Skeletal muscle cell (primary cell): ENCODE data around the gene FIS1.
A peak's percentile ranks its signal among the peaks of the same experiment; 100 is the strongest.
"Not testable (repeated sequence)": the region's sequence is repeated elsewhere in the genome, so short reads cannot be mapped to it uniquely, and the experiment has no call there.

Experiments used
- DNase-seq: peaks from one replicate; pipeline ENCODE4 v3.0.0-alpha.2; 2010; ENCODE audit warnings: low read depth
- H3K4me3 ChIP-seq: 2 replicates; pipeline ENCODE4 v1.5.1; 2011; ENCODE audit warnings: low read depth, mild to moderate bottlenecking, control low read depth, low read length, moderate library complexity

Gene FIS1

DNA sequence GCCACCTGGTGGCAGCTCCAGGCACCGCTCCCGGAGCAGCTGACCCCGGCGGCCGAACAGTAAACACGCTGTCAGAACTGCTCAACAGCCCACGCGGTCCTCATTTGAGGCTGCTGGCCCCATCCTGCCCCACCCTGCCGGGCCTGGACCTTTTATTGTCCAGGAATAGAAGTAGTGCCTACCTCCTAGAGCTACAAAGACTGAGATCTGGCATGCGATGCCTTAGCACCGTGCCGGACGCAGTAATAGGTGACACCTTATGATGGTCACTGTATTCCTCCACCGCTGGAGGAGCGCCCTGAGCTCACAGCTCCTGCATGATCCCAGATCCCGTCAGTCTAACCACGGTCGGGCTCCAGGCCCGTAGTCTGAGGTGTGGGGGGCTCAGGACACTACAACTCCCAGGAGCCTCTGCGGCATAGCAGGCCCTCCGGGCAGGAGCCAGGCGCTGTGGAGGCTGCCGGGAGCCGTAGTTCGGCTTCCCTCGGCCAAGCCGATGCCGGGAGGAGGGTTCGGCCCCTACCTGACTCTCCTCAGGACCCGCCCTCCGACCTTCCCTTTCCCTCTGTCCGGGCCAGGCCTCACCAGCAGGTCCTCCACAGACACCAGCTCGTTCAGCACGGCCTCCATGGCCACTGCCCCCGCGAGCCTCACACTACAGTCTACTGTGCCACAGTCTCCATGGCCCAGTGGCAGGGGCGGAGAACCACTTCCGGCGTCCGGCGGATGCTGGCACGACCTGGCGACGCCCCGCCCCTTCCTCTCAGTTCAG, at the start of gene FIS1:
Gene FIS1 (minus strand): TSS at position 707 of the 772 bp plus-strand sequence. CDS start 77 bp downstream, at position 630.
- peak; percentile 62 for DNase-seq
- H3K4me3 ChIP-seq: peak within 1 kb of the TSS; percentile 98

DNA sequence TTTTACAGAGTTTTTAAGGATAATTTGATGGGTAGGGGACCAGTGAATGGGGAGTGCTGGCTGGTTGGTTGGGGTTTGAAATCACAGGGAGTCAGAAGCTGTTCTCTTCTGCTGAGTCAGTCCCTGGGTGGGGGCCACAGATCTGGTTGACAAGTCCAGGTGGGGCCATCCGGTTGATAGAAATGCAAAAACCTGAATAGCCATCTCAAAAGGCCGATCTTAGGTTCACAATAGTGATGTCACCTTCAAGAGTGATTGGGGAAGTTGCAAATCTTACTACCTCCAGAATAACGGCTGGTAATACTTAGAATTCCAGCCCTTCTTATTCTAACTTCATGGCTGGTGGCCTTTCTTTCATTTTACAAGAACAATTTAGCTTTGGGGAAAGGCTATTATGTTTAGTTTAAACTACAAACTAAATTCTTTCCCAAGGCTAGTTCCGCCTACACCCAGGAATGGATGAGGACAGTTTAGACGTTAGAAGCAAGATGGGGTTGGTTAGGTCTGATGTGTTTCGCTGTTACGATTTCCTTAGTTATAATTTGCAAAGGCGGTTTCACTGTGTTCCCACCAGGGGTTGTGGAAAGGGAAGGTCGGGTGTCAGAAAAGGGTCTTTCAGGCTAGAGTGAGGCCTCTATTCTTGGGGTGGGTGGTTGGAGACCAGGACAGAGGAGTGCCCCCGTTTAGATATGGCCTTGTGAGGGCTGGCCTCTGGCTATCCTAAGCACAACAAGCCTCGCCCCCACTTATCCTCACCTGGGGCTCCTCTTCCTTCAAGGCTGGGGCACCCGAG, 49.4 kb upstream of the FIS1 start:
- no peak overlapping the region for H3K4me3 ChIP-seq
- no peak for DNase-seq

DNA sequence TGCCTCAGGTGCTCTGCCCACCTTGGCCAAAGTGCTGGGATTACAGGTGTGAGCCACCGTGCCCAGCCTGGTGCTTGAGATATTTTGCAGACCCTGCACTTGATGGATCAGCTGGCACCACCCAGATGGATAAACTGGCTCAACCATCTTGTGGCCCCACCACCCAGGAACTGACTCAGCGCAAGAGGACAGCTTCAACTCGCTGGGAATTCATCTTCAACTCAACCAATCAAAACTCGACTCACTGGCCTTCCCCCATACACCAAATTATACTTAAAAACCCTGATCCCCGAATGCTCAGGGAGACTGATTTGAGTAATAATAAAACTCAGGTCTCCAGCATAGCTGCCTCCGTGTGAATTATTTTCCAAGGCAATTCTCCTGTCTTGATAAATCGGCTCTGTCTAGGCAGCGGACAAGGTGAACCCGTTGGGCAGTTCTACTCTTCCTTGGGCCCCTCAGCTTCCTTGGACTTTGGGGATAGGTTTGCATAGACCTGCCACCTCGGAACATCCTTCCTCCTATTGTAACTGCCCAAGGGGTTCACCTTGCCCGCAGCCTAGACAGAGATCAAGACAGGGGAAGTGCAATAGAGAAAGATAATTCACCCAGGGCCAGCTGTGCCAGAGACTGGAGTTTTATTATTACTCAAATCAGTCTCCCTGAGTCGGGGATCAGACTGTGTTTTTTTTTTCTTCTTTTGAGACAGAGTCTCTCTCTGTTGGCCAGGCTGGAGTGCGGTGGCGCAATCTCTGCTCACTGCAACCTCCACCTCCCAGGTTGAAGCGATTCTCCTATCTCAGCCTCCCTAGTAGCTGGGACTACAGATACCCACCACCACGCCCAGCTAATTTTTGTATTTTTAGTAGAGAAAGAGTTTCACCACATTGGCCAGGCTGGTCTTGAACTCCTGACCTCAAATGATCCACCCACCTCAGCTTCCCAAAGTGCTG, 48.5 kb upstream of the FIS1 start:
- H3K4me3 ChIP-seq, DNase-seq: not testable (repeated sequence)

DNA sequence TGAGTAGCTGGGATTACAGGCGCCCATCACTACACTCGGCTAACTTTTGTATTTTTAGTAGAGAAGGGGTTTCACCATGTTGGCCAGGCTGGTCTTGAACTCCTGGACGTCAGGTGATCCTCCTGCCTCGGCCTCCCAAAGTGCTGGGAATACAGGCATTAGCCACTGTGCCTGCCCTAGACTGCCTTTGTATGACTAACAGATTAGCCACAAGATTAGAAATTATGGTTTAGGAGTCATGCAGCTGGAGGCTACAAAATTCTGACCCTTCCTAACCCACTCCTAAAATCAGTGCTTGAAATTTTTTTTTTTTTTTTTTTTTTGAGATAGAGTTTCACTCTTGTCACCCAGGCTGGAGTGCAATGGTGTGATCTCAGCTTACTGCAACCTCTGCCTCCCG, 47.7 kb upstream of the FIS1 start:
- not testable (repeated sequence) for H3K4me3 ChIP-seq, DNase-seq

DNA sequence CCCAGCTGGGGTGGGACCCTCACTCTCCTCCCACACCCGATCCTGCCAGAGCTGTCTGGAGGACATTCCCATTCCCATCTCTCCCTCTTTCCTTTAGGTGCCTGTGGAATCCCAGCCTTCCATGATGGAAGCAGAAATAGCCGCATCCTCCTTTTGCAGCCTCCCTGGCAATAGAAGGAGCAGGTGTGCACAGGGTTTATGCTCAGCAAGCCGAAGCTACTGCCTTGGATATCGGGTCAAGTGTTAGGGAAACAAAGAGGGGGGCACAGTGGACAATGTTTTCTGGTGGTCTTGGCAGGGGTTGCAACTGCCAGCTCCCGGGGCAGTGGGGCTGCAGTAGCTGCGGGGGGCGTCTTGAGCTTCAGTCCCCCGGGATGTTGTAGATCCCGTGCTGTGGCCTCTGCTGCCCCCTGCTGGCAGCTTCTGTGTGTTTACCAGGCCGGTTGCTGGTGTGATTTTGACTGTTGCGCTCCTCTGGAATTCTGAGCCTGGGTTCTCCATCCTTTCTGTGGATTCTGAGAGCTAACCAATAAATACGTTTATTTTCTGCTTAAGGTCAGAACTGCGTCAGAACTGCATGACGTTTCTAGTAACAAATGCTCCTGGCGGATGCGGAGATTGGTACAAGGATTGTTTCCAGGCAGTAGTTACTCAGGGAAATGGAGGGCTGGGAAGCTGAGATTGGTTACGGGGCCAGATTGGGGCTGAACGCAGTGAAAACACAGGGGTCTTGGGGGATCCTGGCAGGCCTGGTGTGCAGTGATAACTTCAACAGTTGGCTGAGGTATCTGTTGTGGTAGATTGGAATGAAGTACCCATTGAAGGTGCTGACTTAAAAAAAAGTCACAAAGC, 45.5 kb upstream of the FIS1 start:
- H3K4me3 ChIP-seq, DNase-seq: not testable (repeated sequence)

DNA sequence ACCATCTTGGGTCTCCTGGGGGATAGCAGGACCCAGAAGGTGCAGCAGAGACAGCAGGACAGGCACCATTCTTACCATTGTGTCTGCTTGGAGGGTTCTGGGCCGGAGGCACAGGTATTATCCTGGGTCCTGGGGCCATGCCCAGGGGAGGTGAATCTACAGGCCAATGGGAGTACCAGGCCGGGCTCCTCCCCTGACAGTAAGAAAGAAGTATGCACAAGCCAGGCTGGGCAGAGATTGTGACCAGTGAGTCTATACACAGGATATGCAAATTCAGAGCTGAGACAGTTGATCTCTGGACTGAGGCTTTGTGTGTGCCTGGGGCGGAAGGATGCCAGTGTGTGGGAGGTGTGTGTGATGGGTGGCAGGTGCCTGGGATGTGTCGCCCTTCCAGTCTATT, 44.8 kb upstream of the FIS1 start:
- not testable (repeated sequence) for DNase-seq, H3K4me3 ChIP-seq

DNA sequence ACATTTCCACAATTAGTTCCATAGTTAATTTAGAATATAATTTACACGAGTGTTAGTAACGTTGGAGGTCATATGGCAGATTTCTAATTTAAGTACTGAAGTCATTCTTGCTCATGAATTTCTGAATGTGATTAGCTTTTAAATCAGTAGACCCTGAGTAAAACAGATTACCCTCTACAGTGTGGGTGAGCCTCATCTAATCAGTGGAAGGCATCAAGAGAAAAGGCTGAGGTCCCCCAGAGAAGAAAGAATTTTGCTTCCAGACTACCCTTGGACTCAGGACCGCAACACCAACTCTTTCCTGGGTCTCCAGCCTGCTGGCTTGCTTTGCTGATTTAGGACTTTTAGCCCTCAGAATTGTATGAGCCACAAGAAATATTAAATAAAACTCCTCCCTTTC, 43.6 kb upstream of the FIS1 start:
- H3K4me3 ChIP-seq: no peak overlapping the region
- DNase-seq: no peak

DNA sequence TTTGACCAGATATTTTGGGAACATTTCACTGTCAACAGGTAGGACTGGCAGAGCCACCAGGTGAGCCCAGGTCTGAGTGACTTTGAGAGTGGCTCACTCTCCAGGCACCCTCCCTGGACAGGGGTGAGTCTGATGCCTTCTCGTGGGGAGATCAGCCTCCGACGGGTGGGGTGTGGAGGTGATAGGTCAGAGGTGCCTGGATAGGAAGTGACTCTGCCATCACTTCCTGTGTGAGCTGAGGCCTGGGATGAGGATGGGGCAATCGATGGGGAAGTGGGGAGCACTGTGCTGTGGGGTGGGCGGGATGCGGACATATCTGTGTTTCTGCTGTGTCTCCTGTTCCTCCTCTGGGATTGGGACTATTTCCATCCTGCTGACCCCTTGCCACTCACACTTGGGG, 42.2 kb upstream of the FIS1 start:
- no peak overlapping the region for H3K4me3 ChIP-seq
- DNase-seq: no peak

DNA sequence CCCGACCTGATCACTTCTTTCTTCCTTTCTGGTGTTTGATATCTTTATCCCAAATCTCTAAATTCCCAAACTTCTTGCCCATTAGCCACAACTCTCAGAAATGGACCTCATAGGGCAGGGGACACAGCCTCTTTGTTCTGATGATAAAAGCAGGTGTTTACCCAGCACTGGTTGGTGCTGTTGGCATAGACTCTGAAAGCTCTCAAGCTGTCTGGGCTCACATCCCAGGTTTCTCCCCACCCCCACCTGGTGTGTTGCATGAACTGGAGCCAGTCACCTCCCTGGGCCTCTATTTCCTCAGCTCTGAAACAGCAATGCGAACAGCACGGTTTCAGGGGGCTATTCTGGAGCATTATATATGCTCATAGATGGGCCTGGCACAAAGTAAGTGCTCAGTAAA, 41.0 kb upstream of the FIS1 start:
- H3K4me3 ChIP-seq, DNase-seq: not testable (repeated sequence)

DNA sequence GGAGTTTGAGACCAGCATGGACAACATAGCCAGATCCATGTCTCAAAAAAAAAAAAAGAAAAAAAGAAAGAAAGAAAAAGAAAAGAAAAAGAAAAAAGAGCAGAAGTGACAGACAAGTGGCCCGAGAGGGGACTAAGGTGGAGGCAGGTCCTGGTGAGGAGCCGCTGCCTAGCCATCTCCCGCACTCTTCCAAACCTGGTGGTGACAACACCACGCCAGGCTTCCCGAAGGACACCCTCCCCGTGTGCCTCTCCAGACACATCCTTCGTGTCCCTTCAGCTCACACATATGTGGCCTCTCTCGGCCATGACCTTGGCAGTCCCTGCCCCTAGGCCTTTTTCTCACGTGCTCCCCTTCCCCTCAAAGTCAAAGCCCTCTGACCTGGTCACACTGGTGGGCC, 40.3 kb upstream of the FIS1 start:
- no peak for DNase-seq
- H3K4me3 ChIP-seq: no peak overlapping the region

DNA sequence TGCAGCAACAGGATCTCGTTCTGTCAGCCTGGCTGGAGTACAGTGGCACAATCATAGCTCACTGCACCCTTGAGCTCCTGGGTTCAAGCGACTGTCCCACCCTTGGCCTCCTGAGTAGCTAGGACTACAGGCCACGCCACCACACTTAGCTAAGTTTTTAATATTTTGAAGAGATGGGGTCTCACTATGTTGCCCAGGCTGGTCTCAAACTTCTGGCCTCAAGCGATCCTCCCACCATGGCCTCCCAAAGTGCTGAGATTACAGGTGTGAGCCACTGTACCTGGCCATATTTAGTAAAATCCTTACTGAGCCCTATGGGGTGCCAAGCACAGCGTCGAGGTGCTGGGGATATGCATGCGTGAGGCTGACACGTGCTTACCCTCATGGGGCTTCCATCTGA, 36.0 kb upstream of the FIS1 start:
- H3K4me3 ChIP-seq, DNase-seq: not testable (repeated sequence)

DNA sequence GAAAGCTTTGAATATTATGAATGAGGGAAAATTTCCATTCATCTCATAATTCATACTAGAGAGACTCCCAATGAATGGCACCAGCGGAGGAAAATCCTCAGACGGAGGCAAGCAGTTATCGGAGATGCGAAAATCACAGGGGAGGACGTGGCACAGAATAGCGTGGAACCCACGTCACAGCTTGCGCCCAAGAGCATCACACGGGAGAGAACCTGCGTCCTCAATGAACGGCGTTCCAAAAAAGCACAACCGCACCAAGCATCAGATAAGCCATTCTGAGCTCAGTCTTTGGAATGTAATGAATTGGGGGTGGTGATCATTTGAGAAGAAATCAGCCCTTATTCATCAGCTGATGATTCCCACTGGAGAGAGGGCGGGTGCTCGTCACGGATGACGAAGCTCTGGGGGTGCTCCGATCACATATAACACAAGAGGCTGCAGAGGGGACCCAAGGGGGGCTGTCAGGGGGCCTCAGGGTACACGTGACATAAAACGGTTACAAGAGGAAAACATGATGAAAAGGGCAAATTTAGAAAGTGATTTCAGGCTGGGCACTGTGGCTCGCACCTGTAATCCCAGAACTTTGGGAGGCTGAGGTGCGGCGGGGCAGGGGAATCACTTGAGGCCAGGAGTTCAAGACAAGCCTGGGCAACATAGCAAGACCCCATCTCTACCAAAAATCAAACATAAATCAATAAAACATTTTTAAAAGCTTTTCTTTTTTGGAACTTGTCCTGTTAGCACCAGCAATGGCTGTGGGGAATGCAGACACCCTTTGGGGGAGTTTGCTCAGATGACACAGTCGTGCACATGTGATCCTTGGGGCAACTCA, 33.8 kb upstream of the FIS1 start:
- H3K4me3 ChIP-seq: no peak overlapping the region
- no peak for DNase-seq

DNA sequence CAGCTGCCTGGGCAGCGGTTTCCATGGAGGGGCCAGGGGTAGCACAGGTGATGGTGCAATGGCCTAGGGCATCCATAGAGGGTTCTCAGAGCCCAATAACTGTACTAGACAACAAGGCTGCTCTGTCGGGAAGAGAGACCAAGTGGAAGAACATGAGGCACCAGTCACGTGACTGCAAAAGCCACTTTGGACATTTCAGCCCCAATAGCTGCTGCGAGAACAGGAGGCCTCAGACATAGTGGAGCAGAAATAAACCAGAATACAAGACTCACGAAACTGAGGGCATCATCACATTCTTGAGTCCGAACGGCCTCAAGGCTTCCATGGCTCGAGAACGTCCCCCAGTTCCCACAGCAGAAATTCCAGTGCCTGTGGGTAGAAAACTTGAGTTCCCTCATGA, 32.3 kb upstream of the FIS1 start:
- DNase-seq: no peak
- H3K4me3 ChIP-seq: no peak overlapping the region

DNA sequence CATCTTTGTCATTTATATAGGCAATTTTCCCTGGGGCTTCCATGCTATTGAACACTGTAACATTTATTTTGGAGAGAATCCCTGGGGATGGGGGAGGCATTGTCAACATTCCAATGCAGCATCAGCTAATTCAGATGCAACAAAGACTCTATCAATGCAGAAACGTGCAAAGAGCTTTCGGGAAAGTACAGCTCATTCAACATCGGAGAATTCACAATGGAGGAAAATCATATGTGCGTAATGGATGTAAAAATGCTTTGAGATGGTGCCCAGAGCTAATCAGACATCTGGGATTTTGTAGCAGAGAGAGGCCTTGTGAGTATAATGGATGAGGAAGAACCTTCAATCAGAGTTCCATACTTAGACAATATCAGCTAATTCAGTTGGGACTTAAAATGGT, 28.3 kb upstream of the FIS1 start:
- DNase-seq: no peak
- H3K4me3 ChIP-seq: no peak overlapping the region

DNA sequence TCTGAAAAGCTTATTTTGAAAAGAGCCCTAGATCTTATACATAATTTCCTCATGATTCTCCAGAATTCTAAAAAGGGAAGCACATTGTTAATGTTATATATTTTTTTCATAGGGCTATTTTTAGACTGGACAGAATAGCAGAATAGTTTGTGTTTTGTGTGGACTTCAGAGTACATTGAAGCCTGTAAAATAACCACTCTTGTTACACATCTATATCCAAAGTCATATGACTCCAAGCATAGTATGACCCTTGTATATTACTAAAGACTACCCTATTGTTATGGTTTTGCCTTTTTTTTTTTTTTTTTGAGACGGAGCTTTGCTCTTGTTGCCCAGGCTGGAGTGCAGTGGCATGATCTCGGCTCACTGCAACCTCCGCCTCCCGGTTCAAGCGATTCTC, 26.1 kb upstream of the FIS1 start:
- DNase-seq: no peak
- no peak overlapping the region for H3K4me3 ChIP-seq

DNA sequence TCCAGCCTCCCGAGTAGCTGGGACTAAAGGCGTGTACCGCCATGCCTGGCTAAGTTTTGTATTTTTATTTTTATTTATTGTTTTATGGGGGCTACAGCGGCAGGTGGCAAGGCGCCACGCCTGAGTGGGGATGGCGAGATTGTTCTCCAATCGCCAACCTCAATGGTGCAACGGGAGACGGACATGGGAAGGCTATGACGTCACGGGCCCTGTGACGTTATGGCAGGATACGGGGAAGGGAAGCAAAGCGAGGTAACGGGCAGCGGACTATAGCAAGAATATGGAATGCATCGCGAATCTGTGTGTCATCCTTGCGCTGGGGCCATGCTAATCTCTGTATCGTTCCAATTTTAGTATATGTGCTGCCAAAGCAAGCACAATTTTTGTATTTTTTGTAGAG, 24.8 kb upstream of the FIS1 start:
- DNase-seq: no peak

DNA sequence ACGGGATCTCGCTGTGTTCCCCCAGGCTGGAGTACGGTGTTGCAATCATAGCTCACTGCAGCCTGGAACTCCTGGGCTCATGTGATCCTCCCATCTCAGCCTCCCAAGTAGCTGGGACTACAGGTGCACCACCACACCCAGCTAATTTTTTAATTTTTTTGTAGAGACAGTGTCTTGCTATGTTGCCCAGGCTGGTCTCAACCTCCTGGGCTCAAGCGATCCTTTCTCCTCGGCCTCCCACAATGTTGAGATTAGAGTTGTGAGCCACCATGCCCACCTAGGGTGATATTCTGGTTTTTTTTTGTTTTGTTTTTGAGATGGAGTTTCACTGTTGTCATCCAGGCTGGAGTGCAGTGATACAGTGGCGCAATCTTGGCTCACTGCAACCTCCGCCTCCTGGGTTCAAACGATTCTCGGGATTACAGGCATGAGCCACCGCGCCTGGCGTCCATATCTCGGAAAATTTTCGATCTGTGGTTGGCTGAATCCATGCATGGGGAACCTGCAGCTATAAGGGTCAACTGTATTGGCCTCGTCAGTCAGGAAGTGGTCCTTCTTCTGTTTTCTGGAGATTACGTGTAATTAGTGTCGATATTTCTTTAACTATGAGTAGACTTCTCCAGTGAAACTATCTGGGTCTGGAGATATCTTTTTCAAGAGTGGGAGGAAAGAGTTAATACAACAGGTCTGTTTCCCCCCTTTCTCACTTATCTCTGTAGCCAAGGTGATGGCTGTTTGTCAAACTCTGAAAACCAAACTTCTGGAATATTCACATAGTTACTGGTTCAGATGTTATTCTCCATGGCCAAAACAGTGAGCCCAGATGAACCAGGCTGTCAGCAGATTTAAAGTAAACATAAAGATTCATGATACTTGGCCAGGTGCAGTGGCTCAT, 21.0 kb upstream of the FIS1 start:
- no peak for DNase-seq
- H3K4me3 ChIP-seq: no peak overlapping the region

More for the DNA sequence above, 24.8 kb upstream of the FIS1 start:
- H3K4me3 ChIP-seq: no peak overlapping the region
